ENCODE data around the gene KLHDC2.

DNA sequence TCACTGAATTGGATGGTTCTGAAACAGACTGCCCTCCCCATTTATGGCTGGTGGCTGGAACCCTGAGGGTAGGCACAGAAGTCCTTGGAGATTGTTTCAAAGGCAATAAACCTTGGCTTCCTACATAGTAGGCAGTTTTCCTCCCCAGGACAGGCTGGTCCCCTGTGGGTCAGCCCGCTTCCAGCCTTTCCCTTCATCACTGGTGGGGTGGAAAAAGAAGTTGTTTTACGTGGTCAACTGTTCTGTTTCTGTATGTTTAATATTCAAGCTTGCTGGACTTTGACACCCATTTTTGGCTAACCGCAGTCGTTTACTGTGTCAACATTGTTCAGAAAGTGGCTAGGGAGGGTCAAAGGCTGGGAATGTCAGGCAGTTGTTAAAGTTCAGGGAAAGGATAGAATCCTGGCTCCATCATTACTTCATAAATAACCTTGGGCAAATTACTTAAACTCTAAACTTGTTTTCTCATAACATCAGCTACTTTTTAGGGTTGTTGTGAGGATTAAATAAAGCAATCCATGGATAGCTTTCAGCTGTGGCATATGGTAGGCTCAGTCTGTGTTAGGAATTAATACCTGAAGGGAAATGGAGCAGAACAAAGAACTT, 2.4 kb downstream of the KLHDC2 start:
- TF ChIP-seq, protein P1, sequence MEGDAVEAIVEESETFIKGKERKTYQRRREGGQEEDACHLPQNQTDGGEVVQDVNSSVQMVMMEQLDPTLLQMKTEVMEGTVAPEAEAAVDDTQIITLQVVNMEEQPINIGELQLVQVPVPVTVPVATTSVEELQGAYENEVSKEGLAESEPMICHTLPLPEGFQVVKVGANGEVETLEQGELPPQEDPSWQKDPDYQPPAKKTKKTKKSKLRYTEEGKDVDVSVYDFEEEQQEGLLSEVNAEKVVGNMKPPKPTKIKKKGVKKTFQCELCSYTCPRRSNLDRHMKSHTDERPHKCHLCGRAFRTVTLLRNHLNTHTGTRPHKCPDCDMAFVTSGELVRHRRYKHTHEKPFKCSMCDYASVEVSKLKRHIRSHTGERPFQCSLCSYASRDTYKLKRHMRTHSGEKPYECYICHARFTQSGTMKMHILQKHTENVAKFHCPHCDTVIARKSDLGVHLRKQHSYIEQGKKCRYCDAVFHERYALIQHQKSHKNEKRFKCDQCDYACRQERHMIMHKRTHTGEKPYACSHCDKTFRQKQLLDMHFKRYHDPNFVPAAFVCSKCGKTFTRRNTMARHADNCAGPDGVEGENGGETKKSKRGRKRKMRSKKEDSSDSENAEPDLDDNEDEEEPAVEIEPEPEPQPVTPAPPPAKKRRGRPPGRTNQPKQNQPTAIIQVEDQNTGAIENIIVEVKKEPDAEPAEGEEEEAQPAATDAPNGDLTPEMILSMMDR (IDR thresholded peaks at IDR 0.05; ENCODE audit: low read depth, low read length): no peak
- TF ChIP-seq POLR2A (IDR thresholded peaks at IDR 0.05; ENCODE audit: extremely low read depth, insufficient read length) (no peak), MYC (IDR thresholded peaks at IDR 0.05; ENCODE audit: low read depth, low read length) (no peak)
- TF ChIP-seq, protein P2, sequence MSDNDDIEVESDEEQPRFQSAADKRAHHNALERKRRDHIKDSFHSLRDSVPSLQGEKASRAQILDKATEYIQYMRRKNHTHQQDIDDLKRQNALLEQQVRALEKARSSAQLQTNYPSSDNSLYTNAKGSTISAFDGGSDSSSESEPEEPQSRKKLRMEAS (IDR thresholded peaks at IDR 0.05; ENCODE audit: low read depth, low read length): no peak

Data from NB4 (cell line).